Hepatocyte (in vitro differentiated cells): ENCODE data around the gene TFEB. TPM values are rescaled to one million over a fixed set of nuclear protein-coding genes. Genes with fewer than 3 reads are reported as not detected.
A peak's percentile ranks its signal among the peaks of the same experiment; 100 is the strongest.
"Not testable (repeated sequence)": the region's sequence is repeated elsewhere in the genome, so short reads cannot be mapped to it uniquely, and the experiment has no call there.

Experiments used
- DNase-seq: peaks from one replicate; pipeline ENCODE4 v3.0.0-alpha.2; 2016; ENCODE audit warnings: low spot score
- H2AFZ ChIP-seq: fragments of 200-600 bp; sonication (generic); 2 replicates; pipeline ENCODE4 v1.6.0; 2016; ENCODE audit warnings: antibody characterized with exemption, mild to moderate bottlenecking
- H3K27ac ChIP-seq: fragments of 200-600 bp; sonication (generic); 2 replicates; pipeline ENCODE4 v1.5.1; 2016; ENCODE audit warnings: mild to moderate bottlenecking
- H3K27me3 ChIP-seq: fragments of 200-600 bp; sonication (generic); 2 replicates; pipeline ENCODE4 v1.6.1; 2016
- H3K36me3 ChIP-seq: fragments of 200-600 bp; sonication (generic); replicated peaks from 2 replicates; pipeline ENCODE4 v1.5.1; 2016; ENCODE audit warnings: low read depth; ENCODE audit not compliant: insufficient read depth
- H3K4me1 ChIP-seq: fragments of 200-600 bp; sonication (generic); 2 replicates; pipeline ENCODE4 v1.5.1; 2016; ENCODE audit warnings: mild to moderate bottlenecking, moderate library complexity; ENCODE audit not compliant: insufficient read depth
- H3K4me2 ChIP-seq: fragments of 200-600 bp; sonication (generic); 2 replicates; pipeline ENCODE4 v1.6.0; 2016
- H3K4me3 ChIP-seq: fragments of 200-600 bp; sonication (generic); 2 replicates; pipeline ENCODE4 v1.5.1; 2016; ENCODE audit warnings: mild to moderate bottlenecking
- H3K79me2 ChIP-seq: fragments of 200-600 bp; sonication (generic); 2 replicates; pipeline ENCODE4 v1.6.0; 2017; ENCODE audit warnings: mild to moderate bottlenecking
- H3K9me2 ChIP-seq: fragments of 200-600 bp; sonication (generic); replicated peaks from 2 replicates; pipeline ENCODE4 v1.6.0; 2017; ENCODE audit warnings: mild to moderate bottlenecking; ENCODE audit not compliant: insufficient read depth
- H3K9me3 ChIP-seq: fragments of 200-600 bp; sonication (generic); 2 replicates; pipeline ENCODE4 v1.5.1; 2016; ENCODE audit warnings: low read depth, mild to moderate bottlenecking
- H4K20me1 ChIP-seq: fragments of 200-600 bp; sonication (generic); 2 replicates; pipeline ENCODE4 v1.6.0; 2016; ENCODE audit warnings: mild to moderate bottlenecking; ENCODE audit not compliant: insufficient read depth, poor library complexity, severe bottlenecking
- CTCF ChIP-seq: fragments of 200-600 bp; sonication (generic); IDR thresholded peaks from 2 replicates; pipeline ENCODE4 v1.5.1; 2016; ENCODE audit warnings: antibody characterized with exemption, mild to moderate bottlenecking; ENCODE audit not compliant: poor library complexity
- EZH2 ChIP-seq: fragments of 200-600 bp; sonication (generic); IDR thresholded peaks from 2 replicates; pipeline ENCODE4 v1.6.1; 2016; ENCODE audit warnings: antibody characterized with exemption, mild to moderate bottlenecking, borderline replicate concordance
- EZH2phosphoT487 ChIP-seq: fragments of 200-600 bp; sonication (generic); IDR thresholded peaks from one replicate; pipeline ENCODE4 v1.6.1; 2018; ENCODE audit warnings: antibody characterized with exemption, mild to moderate bottlenecking, low read depth, moderate library complexity; ENCODE audit not compliant: unreplicated experiment, severe bottlenecking
- WGBS: methylation state at CpG from one replicate; pipeline ENCODE4 v1.1.6; 2016; ENCODE audit warnings: low lambda C conversion rate; ENCODE audit errors: missing lambda C conversion rate; 5-methylcytosine and 5-hydroxymethylcytosine counted together
- polyA plus RNA-seq: library from polyadenylated mRNA; unstranded; fragments of >200 nt; fragmentation: Nextera tagmentation; extraction: Ambion mirVana; gene quantifications from 2 replicates; pipeline ENCODE4 v1.2.1, GENCODE V29; 2016
- total RNA-seq: library from RNA; depleted of rRNA; stranded (reverse); fragments of >200 nt; gene quantifications from 2 replicates; pipeline ENCODE4 v1.2.3, GENCODE V29; 2014

TFEB gene
- total and polyA plus RNA-seq, 2 experiments from 2014 or later, result 14.2 to 32.7 TPM

- WGBS, result 96% methylated on average over 8 of the region's 8 CpGs
- no peaks in the 10 kb centered on the region for H3K36me3 ChIP-seq
- peak overlapping the region; percentile 91 for H3K27ac ChIP-seq
- no peaks in the 10 kb centered on the region for H3K9me3 ChIP-seq
- TF ChIP-seq EZH2phosphoT487, result no peak
- no peak for TF ChIP-seq EZH2
- no peak for TF ChIP-seq CTCF
- H3K27me3 ChIP-seq, result no peaks in the 10 kb centered on the region
- no peak for DNase-seq
- H3K4me2 ChIP-seq, result no peak overlapping the region
- no peaks in the 10 kb centered on the region for H3K79me2 ChIP-seq
- H4K20me1 ChIP-seq, result no peaks in the 10 kb centered on the region
- no peak overlapping the region for H3K4me3 ChIP-seq
- H2AFZ ChIP-seq, result no peak overlapping the region
- H3K9me2 ChIP-seq, result no peaks in the 10 kb centered on the region
- peaks cover 27% of the 10 kb centered on the region for H3K4me1 ChIP-seq
These were observed 34.0 kb upstream of the TFEB start for GRCh38 chr6:41769376-41769775.

GRCh38 chr6:41768545-41769308, 33.3 kb upstream of the TFEB start:
- H3K27me3 ChIP-seq, result no peaks in the 10 kb centered on the region
- DNase-seq, result peak; percentile 78
- no peak overlapping the region for H3K4me3 ChIP-seq
- peaks cover 27% of the 10 kb centered on the region for H3K4me1 ChIP-seq
- H2AFZ ChIP-seq, result no peak overlapping the region
- 64% methylated on average over 10 of the region's 10 CpGs for WGBS
- no peaks in the 10 kb centered on the region for H3K36me3 ChIP-seq
- no peaks in the 10 kb centered on the region for H3K79me2 ChIP-seq
- no peak for TF ChIP-seq EZH2phosphoT487
- TF ChIP-seq EZH2, result no peak
- no peak for TF ChIP-seq CTCF
- no peaks in the 10 kb centered on the region for H3K9me2 ChIP-seq
- peak overlapping the region; percentile 50 for H3K4me2 ChIP-seq
- H3K9me3 ChIP-seq, result no peaks in the 10 kb centered on the region
- no peaks in the 10 kb centered on the region for H4K20me1 ChIP-seq
- peak overlapping the region; percentile 91 for H3K27ac ChIP-seq

DNA sequence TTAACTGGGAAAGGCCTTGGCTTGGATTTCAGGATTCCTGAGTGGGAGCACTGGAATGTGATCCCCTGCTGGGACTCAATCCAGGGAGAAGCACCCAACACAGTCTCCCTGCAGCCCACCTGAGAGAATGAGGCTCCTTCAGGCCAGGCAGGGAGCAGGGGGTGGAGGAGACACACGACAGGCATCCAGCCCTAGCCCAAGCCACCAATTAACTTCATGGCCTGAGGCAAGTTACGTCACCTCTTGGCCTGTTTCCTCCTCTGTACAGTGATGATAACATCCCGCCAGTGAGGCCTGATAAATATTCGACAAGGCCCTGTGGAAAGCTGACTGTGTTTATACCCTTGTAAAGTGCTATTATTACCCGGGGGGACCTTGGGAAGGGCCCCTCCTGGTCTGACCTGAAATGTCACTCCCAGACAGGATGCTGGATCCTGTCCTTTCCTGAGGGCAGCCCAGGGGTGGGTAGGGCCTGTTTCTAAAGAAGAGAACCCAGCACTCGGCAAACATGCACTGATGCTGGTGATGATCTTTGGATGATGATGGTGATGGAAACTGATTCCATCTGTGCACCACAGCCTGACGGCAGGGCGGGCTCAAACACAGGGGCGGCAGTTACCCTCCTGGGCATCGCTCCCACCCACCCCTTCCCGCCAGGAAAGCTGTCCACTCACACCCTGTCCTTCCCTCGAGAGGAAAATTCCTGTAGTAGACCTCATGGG, 31.9 kb upstream of the TFEB start:
- no peaks in the 10 kb centered on the region for H3K9me2 ChIP-seq
- TF ChIP-seq EZH2phosphoT487 (no peak), EZH2 (no peak), CTCF (no peak)
- WGBS, result 41% methylated on average over 12 of the region's 12 CpGs
- peak; percentile 72 for DNase-seq
- no peak overlapping the region for H3K4me3 ChIP-seq
- H3K27ac ChIP-seq, result peak overlapping the region; percentile 91
- no peaks in the 10 kb centered on the region for H3K79me2 ChIP-seq
- no peaks in the 10 kb centered on the region for H4K20me1 ChIP-seq
- no peak overlapping the region for H2AFZ ChIP-seq
- no peaks in the 10 kb centered on the region for H3K36me3 ChIP-seq
- H3K4me2 ChIP-seq, result no peak overlapping the region
- no peaks in the 10 kb centered on the region for H3K9me3 ChIP-seq
- peaks cover 27% of the 10 kb centered on the region for H3K4me1 ChIP-seq
- H3K27me3 ChIP-seq, result no peaks in the 10 kb centered on the region

- H3K79me2 ChIP-seq, H3K9me3 ChIP-seq, DNase-seq, H3K4me2 ChIP-seq, H3K9me2 ChIP-seq, H4K20me1 ChIP-seq, H3K36me3 ChIP-seq, H3K27me3 ChIP-seq, H3K27ac ChIP-seq, H3K4me3 ChIP-seq, H2AFZ ChIP-seq: not testable (repeated sequence)
- 93% methylated on average over 4 of the region's 4 CpGs for WGBS
- H3K4me1 ChIP-seq, result peaks cover 27% of the 10 kb centered on the region
These were observed 30.7 kb upstream of the TFEB start for GRCh38 chr6:41766043-41766664.
